ENCODE data around the gene HOXC6. TPM values are rescaled to one million over a fixed set of nuclear protein-coding genes. Genes with fewer than 3 reads are reported as not detected.

HOXC6 gene
- total and polyA plus RNA-seq, 2 of the 8 experiments (the other 6 are each of a cell fraction or from before 2014, with no cell fraction given), result not detected

DNA sequence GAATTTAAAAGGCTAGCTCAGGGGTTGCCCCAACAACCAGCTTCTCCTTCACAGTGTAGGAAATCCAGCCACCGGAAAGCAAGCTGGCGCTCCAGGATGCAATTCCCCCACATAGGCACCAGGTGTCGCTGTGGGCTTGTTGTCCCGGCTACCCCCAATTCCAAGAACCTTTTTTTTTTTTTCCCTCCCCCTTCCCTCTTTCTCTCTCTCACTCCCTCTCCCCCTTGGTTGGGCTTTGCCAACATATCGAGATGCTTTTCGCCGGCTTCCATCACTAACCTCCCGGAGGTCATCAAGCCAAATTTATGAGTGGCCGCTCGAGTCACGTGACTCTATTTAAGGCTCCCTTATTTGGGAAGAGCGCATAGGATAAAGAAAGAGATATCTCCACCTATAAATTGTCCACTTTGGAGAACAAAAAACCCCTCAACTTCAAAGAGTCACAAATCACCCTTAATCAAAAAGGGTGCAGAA lies 4.4 kb downstream of the HOXC6 start, which contains the start of gene HOXC5:
Gene HOXC5 (plus strand): TSS at position 424 of the 474 bp plus-strand sequence. CDS start 73 bp downstream, outside the sequence.
- Histone ChIP-seq H3K56ac (replicated peaks; ENCODE audit: insufficient read length, low read depth, low read length) (no peak within 1 kb of the TSS), H3K14ac (ENCODE audit: insufficient read length) (no peak within 1 kb of the TSS), H2BK20ac (ENCODE audit: low read length) (no peak within 1 kb of the TSS), H3K4me1 (replicated peaks in 1 of 4; ENCODE audit: control insufficient read depth in 3 of 4, insufficient read depth in 4 of 4, low read length in 3 of 4) (peaks cover 0 to 9% (median 2%) of the 10 kb centered on the region in 4 experiments; a peak in 5 of 7 replicates), H3K23ac (ENCODE audit: insufficient read length) (no peak within 1 kb of the TSS), H3K9me3 (ENCODE audit: insufficient read depth in 2 of 2, low read depth in 1 of 2, low read length in 1 of 2) (no peaks in the 10 kb centered on the region; a peak in 1 of 4 replicates), H2BK5ac (ENCODE audit: low read depth, low read length) (no peak within 1 kb of the TSS), H4K91ac (replicated peaks; ENCODE audit: insufficient read length, low read length) (no peak within 1 kb of the TSS), H4K20me1 (replicated peaks in 1 of 2; ENCODE audit: control insufficient read depth in 1 of 2, insufficient read depth in 2 of 2, low read length in 2 of 2) (peaks cover 12 to 13% of the 10 kb centered on the region in 2 experiments), H3K79me1 (ENCODE audit: low read depth, low read length) (no peaks in the 10 kb centered on the region), H4K5ac (ENCODE audit: insufficient read length, low read depth, low read length) (no peak within 1 kb of the TSS), H3K36me3 (ENCODE audit: control insufficient read depth in 2 of 4, insufficient read depth in 4 of 4, low read length in 3 of 4) (peaks cover 0 to 8% (median 0%) of the 10 kb centered on the region in 4 experiments; a peak in 1 of 8 replicates), H2BK15ac (ENCODE audit: low read length) (no peak within 1 kb of the TSS), H4K8ac (ENCODE audit: extremely low read depth, insufficient read depth, low read length) (no peak within 1 kb of the TSS), H2BK120ac (replicated peaks; ENCODE audit: low read depth, low read length) (no peak within 1 kb of the TSS), H3K4ac (replicated peaks; ENCODE audit: insufficient read length, low read depth, low read length) (no peak within 1 kb of the TSS), H3K9ac (replicated peaks in 1 of 4; ENCODE audit: extremely low read depth in 1 of 4, low read depth in 3 of 4, low read length in 3 of 4) (no peak within 1 kb of the TSS), H3K4me2 (ENCODE audit: insufficient read depth in 1 of 2, low read depth in 2 of 2, low read length in 2 of 2) (peak within 1 kb of the TSS in 1 of 2 experiments; percentile 11; a peak in 1 of 4 replicates), H2BK12ac (ENCODE audit: low read depth, low read length) (no peak within 1 kb of the TSS; the same call in 1 of the 2 replicates), H2AK5ac (ENCODE audit: low read depth, low read length) (peak within 1 kb of the TSS; percentile 82; the same call in 1 of the 2 replicates), H3K27me3 (replicated peaks in 1 of 4; ENCODE audit: control insufficient read depth in 3 of 4, extremely low read depth in 1 of 4, insufficient read depth in 3 of 4, low read length in 3 of 4) (peaks cover 94 to 100% (median 98%) of the 10 kb centered on the region in 4 experiments), H2AFZ (ENCODE audit: low read length) (no peak within 1 kb of the TSS), H3K23me2 (ENCODE audit: low read depth, low read length) (no peaks in the 10 kb centered on the region), H3K4me3 (ENCODE audit: extremely low read depth in 1 of 4, insufficient read depth in 2 of 4, low read depth in 3 of 4, low read length in 4 of 4) (peak within 1 kb of the TSS in 1 of 4 experiments; percentile 9; a peak in 2 of 8 replicates), H3K79me2 (ENCODE audit: control insufficient read depth in 1 of 2, insufficient read depth in 2 of 2, low read length in 2 of 2) (no peaks in the 10 kb centered on the region), H3K18ac (ENCODE audit: extremely low read depth, low read length) (no peak within 1 kb of the TSS), H3K27ac (ENCODE audit: low read depth, low read length) (no peak within 1 kb of the TSS)
- peak; percentile 92 for FAIRE-seq
- ChIA-PET POLR2A (ENCODE audit: partially characterized antibody) (no interaction called here), CTCF (ENCODE audit: partially characterized antibody) (interaction anchor here (0.6 to 20.0 kb wide), 56 partner anchors 8 to 1785 kb away, joined by 3 to 339 read pairs (median 4); partner anchors contain the start of genes HOXC10, HOXC4, HOXC8 and HOXC9)
- 5% methylated on average over 11 of the region's 12 CpGs; no CpG with 5 or more reads in 1 of the 2 experiments for WGBS, 2 experiments (ENCODE audit: extremely low coverage in 1 of 2, insufficient coverage in 1 of 2, insufficient read length in 1 of 2, insufficient replicate concordance in 2 of 2, low coverage in 1 of 2, low lambda C conversion rate in 2 of 2, missing lambda C conversion rate in 1 of 2)
- peak; percentile 68 to 93 for DNase-seq (ENCODE audit: low read depth in 1 of 2, low spot score in 2 of 2)
- TF ChIP-seq TCF12 (IDR thresholded peaks at IDR 0.05; ENCODE audit: low read depth, low read length) (0 out of 2 replicates have a peak, but pooled peaks have one; percentile 58), RFX5 (IDR thresholded peaks at IDR 0.05; ENCODE audit: borderline replicate concordance, low read depth, low read length) (no peak), YY1 (IDR thresholded peaks at IDR 0.05; ENCODE audit: low read depth, low read length) (peak; percentile 73), USF2 (IDR thresholded peaks at IDR 0.05; ENCODE audit: low read length) (peak; percentile 57; the same call in 1 of the 2 replicates), CEBPB (IDR thresholded peaks at IDR 0.05; ENCODE audit: low read depth, low read length) (peak; percentile 33; the same call in 1 of the 2 replicates), RAD21 (IDR thresholded peaks at IDR 0.05 in 1 of 2, conservative IDR thresholded peaks at IDR 0.05 in 1 of 2; ENCODE audit: low read depth in 2 of 2, low read length in 2 of 2) (peak; percentile 96 to 97), KDM1A (IDR thresholded peaks at IDR 0.05; ENCODE audit: borderline replicate concordance, low read length) (peak; percentile 67; the same call in 1 of the 2 replicates), EGR1 (IDR thresholded peaks at IDR 0.05; ENCODE audit: borderline replicate concordance, low read depth, low read length) (peak; percentile 40; the same call in 1 of the 2 replicates), SIN3A (conservative IDR thresholded peaks at IDR 0.05 in 1 of 2, IDR thresholded peaks at IDR 0.05 in 1 of 2; ENCODE audit: low read depth in 1 of 2, low read length in 2 of 2) (0 out of 4 replicates have a peak, but pooled peaks of 1 of the 2 experiments have one; percentile 46), HDAC2 (IDR thresholded peaks at IDR 0.05; ENCODE audit: borderline replicate concordance in 1 of 2, low read depth in 2 of 2, low read length in 2 of 2) (no peak)

Data from H1 (cell line).